Measurements from ENCODE around the gene RSBN1L.

DNA sequence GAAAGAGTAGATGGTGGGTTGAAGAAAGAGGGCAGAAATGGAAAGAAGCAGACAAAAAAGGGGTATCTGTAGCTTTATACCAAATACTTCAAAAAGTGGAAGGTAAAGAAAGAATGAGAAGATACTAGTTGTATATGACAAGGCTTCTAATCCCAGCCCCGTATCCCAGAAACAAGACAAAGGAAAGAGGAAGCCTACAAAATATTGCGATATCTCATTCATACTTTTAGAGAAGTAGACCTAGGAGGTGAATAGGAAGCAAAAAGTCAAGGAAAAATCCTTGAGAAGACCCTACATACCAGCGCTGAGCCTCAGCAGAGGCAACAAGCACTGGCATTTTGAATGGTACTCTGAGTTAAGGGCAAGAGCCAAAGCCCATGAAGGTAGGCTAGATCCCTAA is 128.9 kb downstream of the RSBN1L start:
- TF ChIP-seq L3MBTL2 (conservative IDR thresholded peaks at IDR 0.05) (no peak), BHLHE40 (IDR thresholded peaks at IDR 0.05; ENCODE audit: borderline replicate concordance) (no peak), ARNT (IDR thresholded peaks at IDR 0.05) (no peak), SP1 (IDR thresholded peaks at IDR 0.05) (no peak), HDGF (IDR thresholded peaks at IDR 0.05; ENCODE audit: borderline replicate concordance) (no peak), ELF4 (IDR thresholded peaks at IDR 0.05) (no peak), LEF1 (IDR thresholded peaks at IDR 0.05; ENCODE audit: borderline replicate concordance) (no peak), FOXM1 (IDR thresholded peaks at IDR 0.05; ENCODE audit: borderline replicate concordance) (no peak), NFRKB (IDR thresholded peaks at IDR 0.05) (no peak)

Measured in HEK293T (cell line).